GM12878 (cell line): Measurements from ENCODE around the gene SEMA3B. TPM values are rescaled to one million over a fixed set of nuclear protein-coding genes. Genes with fewer than 3 reads are reported as not detected.

Experiments
- FOXM1 ChIP-seq: IDR thresholded peaks from 2 replicates; pipeline ENCODE4 v1.6.1; 2012; ENCODE audit warnings: low read depth, mild to moderate bottlenecking, inconsistent platforms, low read length, moderate library complexity
- MAX ChIP-seq: IDR thresholded peaks from 2 replicates; pipeline ENCODE4 v1.6.1; 2012; ENCODE audit warnings: low read depth, low read length, improper control_type of control experiment
- MYB ChIP-seq: fragments of 150-350 bp; IDR thresholded peaks from 2 replicates; pipeline ENCODE4 v1.6.1; 2014; ENCODE audit warnings: mild to moderate bottlenecking, low read depth, low read length, borderline replicate concordance
- SMC3 ChIP-seq: IDR thresholded peaks from 2 replicates; pipeline ENCODE4 v1.6.1; 2011; ENCODE audit warnings: low read length, improper control_type of control experiment, borderline replicate concordance
- TAF1 ChIP-seq: IDR thresholded peaks from 2 replicates; pipeline ENCODE4 v1.6.1; 2011; ENCODE audit warnings: mild to moderate bottlenecking, low read depth, low read length, borderline replicate concordance
- WRNIP1 ChIP-seq: IDR thresholded peaks from 2 replicates; pipeline ENCODE4 v1.6.1; 2011; ENCODE audit warnings: low read depth, low read length, improper control_type of control experiment, borderline replicate concordance
- polyA plus RNA-seq, 11 experiments: library from polyadenylated mRNA; depleted of rRNA in 4 of 11; unstranded in 6 of 11; stranded (reverse) in 5 of 11; fragments of >200 nt; fragmentation: Nextera tagmentation in 4 of 11; fragmentation: Illumina TruSeq in 1 of 11; extraction: Ambion mirVana in 4 of 11; extraction: Trizol in 1 of 11; gene quantifications; 1 replicate in 1 of 11; 2 replicates in 10 of 11; pipeline versions ENCODE4 v1.2.1 to v1.2.3, GENCODE V29; 2011 to 2016; ENCODE audit warnings: inconsistent platforms in 2 of 11, missing spikeins in 2 of 11, low read depth in 1 of 11
- total RNA-seq, 4 experiments: library from RNA; depleted of rRNA in 3 of 4; stranded (reverse); fragments of >200 nt in 3 of 4; fragmentation: Illumina TruSeq in 1 of 4; extraction: Trizol in 1 of 4; gene quantifications; 2 replicates each; pipeline versions ENCODE4 v1.2.1 to v1.2.3, GENCODE V29; 2013 to 2021
- TF ChIP-seq, protein P1 (sequence below): fragments of 450-650 bp; IDR thresholded peaks from 2 replicates; pipeline ENCODE4 v1.6.1; 2017; ENCODE audit warnings: mild to moderate bottlenecking
- TF ChIP-seq, protein P2 (sequence below): fragments of 450-650 bp; formaldehyde crosslinking; IDR thresholded peaks from 2 replicates; pipeline ENCODE4 v1.5.0; 2022; ENCODE audit warnings: mild to moderate bottlenecking, missing genetic modification characterization

SEMA3B gene
- total and polyA plus RNA-seq, 10 of the 15 experiments (the other 5 are each of a cell fraction or from before 2014, with no cell fraction given), result 0.06 to 0.59 (median 0.14) TPM; not detected in 2

- TF ChIP-seq, protein P1, sequence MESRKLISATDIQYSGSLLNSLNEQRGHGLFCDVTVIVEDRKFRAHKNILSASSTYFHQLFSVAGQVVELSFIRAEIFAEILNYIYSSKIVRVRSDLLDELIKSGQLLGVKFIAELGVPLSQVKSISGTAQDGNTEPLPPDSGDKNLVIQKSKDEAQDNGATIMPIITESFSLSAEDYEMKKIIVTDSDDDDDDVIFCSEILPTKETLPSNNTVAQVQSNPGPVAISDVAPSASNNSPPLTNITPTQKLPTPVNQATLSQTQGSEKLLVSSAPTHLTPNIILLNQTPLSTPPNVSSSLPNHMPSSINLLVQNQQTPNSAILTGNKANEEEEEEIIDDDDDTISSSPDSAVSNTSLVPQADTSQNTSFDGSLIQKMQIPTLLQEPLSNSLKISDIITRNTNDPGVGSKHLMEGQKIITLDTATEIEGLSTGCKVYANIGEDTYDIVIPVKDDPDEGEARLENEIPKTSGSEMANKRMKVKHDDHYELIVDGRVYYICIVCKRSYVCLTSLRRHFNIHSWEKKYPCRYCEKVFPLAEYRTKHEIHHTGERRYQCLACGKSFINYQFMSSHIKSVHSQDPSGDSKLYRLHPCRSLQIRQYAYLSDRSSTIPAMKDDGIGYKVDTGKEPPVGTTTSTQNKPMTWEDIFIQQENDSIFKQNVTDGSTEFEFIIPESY, result no peak
- no peak for TF ChIP-seq TAF1
- TF ChIP-seq MYB, result no peak
- TF ChIP-seq, protein P2, sequence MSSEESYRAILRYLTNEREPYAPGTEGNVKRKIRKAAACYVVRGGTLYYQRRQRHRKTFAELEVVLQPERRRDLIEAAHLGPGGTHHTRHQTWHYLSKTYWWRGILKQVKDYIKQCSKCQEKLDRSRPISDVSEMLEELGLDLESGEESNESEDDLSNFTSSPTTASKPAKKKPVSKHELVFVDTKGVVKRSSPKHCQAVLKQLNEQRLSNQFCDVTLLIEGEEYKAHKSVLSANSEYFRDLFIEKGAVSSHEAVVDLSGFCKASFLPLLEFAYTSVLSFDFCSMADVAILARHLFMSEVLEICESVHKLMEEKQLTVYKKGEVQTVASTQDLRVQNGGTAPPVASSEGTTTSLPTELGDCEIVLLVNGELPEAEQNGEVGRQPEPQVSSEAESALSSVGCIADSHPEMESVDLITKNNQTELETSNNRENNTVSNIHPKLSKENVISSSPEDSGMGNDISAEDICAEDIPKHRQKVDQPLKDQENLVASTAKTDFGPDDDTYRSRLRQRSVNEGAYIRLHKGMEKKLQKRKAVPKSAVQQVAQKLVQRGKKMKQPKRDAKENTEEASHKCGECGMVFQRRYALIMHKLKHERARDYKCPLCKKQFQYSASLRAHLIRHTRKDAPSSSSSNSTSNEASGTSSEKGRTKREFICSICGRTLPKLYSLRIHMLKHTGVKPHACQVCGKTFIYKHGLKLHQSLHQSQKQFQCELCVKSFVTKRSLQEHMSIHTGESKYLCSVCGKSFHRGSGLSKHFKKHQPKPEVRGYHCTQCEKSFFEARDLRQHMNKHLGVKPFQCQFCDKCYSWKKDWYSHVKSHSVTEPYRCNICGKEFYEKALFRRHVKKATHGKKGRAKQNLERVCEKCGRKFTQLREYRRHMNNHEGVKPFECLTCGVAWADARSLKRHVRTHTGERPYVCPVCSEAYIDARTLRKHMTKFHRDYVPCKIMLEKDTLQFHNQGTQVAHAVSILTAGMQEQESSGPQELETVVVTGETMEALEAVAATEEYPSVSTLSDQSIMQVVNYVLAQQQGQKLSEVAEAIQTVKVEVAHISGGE (CRISPR knock-in tag), result no peak
- no peak for TF ChIP-seq SMC3
- no peak for TF ChIP-seq WRNIP1
- no peak for TF ChIP-seq MAX
- TF ChIP-seq FOXM1, result no peak
These were observed 30.4 kb upstream of the SEMA3B start (continued) for GRCh38 chr3:50238549-50239026.
